ENCODE results near the gene AK5. TPM values are rescaled to one million over a fixed set of nuclear protein-coding genes. Genes with fewer than 3 reads are reported as not detected.
"Not testable (repeated sequence)": the region's sequence is repeated elsewhere in the genome, so short reads cannot be mapped to it uniquely, and the experiment has no call there.

Gene AK5
- total RNA-seq, 1 experiment from 2014 or later: 3.0 TPM

GRCh38 chr1:77308889-77309621, 27.2 kb downstream of the AK5 start:
- BruUV-seq (replicated peaks): no TSS peak
- in situ Hi-C loops (cut with HindIII; ENCODE audit: low pct_unique_long_range_greater_than_20kb, low sequenced_read_pairs): no loop called here
- no peaks in the 10 kb centered on the region for H3K9me3 ChIP-seq (ENCODE audit: control insufficient read depth, insufficient read depth, low read depth, low read length)
- CTCF ChIA-PET: interaction anchor here (0.7 kb wide), 1 partner anchor 819 kb away, joined by 3 read pairs; no protein-coding TSS in a partner anchor
- no peak for ATAC-seq
- no peak for DNase-seq (ENCODE audit: low read depth, low spot score)
- H3K4me1 ChIP-seq (ENCODE audit: control insufficient read depth, insufficient read depth, low read length): no peaks in the 10 kb centered on the region
- no peaks in the 10 kb centered on the region for H3K27me3 ChIP-seq (ENCODE audit: control insufficient read depth, insufficient read depth, low read length)
- H3K27ac ChIP-seq (ENCODE audit: low read length): no peak overlapping the region
- no peaks in the 10 kb centered on the region for H3K36me3 ChIP-seq (ENCODE audit: control insufficient read depth, insufficient read depth, low read length)
- TF ChIP-seq CTCF (IDR thresholded peaks at IDR 0.05): no peak
- TF ChIP-seq SIN3A (IDR thresholded peaks at IDR 0.05; ENCODE audit: borderline replicate concordance, insufficient read depth, low read depth, low read length): no peak
- no peak for TF ChIP-seq REST (IDR thresholded peaks at IDR 0.05; ENCODE audit: insufficient read depth in 1 of 2, low read depth in 2 of 2, low read length in 1 of 2)
- no peak for TF ChIP-seq TCF7L2 (IDR thresholded peaks at IDR 0.05; ENCODE audit: low read depth, low read length)
- TF ChIP-seq POLR2AphosphoS5 (IDR thresholded peaks at IDR 0.05; ENCODE audit: low read depth, low read length): no peak
- intact Hi-C loops (cut with micrococcal nuclease; ENCODE audit: unreplicated experiment): no loop called here
- H3K4me3 ChIP-seq (ENCODE audit: low read depth in 2 of 2, low read length in 2 of 2): no peak overlapping the region
- POLR2A ChIA-PET: no interaction called here

- in situ Hi-C loops (cut with HindIII; ENCODE audit: low pct_unique_long_range_greater_than_20kb, low sequenced_read_pairs) (no loop called here), intact Hi-C loops (cut with micrococcal nuclease; ENCODE audit: unreplicated experiment) (loop anchor here (10.0 kb wide), 1 partner anchor 166 kb away; no protein-coding TSS in a partner anchor)
- ChIA-PET CTCF (no interaction called here), POLR2A (no interaction called here)
- no peaks in the 10 kb centered on the region for H3K9me3 ChIP-seq (ENCODE audit: control insufficient read depth, insufficient read depth, low read depth, low read length)
- H3K4me3 ChIP-seq (ENCODE audit: low read depth in 2 of 2, low read length in 2 of 2): no peak overlapping the region
- DNase-seq (ENCODE audit: low read depth, low spot score): no peak
- H3K4me1 ChIP-seq (ENCODE audit: control insufficient read depth, insufficient read depth, low read length): no peaks in the 10 kb centered on the region
- H3K27me3 ChIP-seq (ENCODE audit: control insufficient read depth, insufficient read depth, low read length): no peaks in the 10 kb centered on the region
- no peak for TF ChIP-seq REST (IDR thresholded peaks at IDR 0.05; ENCODE audit: insufficient read depth in 1 of 2, low read depth in 2 of 2, low read length in 1 of 2)
- no peak for TF ChIP-seq POLR2AphosphoS5 (IDR thresholded peaks at IDR 0.05; ENCODE audit: low read depth, low read length)
- TF ChIP-seq CTCF (IDR thresholded peaks at IDR 0.05): no peak; the same call in 1 of the 2 replicates
- TF ChIP-seq SIN3A (IDR thresholded peaks at IDR 0.05; ENCODE audit: borderline replicate concordance, insufficient read depth, low read depth, low read length): no peak
- no peak for TF ChIP-seq TCF7L2 (IDR thresholded peaks at IDR 0.05; ENCODE audit: low read depth, low read length)
- no peak for ATAC-seq
- no TSS peak for BruUV-seq (replicated peaks)
- H3K27ac ChIP-seq (ENCODE audit: low read length): no peak overlapping the region
- no peaks in the 10 kb centered on the region for H3K36me3 ChIP-seq (ENCODE audit: control insufficient read depth, insufficient read depth, low read length)
Measured at GRCh38 chr1:77310924-77311323, 29.1 kb downstream of the AK5 start.

GRCh38 chr1:77312364-77312763, 30.5 kb downstream of the AK5 start:
- H3K9me3 ChIP-seq (ENCODE audit: control insufficient read depth, insufficient read depth, low read depth, low read length); H3K27me3 ChIP-seq (ENCODE audit: control insufficient read depth, insufficient read depth, low read length); H3K4me3 ChIP-seq (ENCODE audit: low read depth in 2 of 2, low read length in 2 of 2); BruUV-seq (replicated peaks); in situ Hi-C loops (cut with HindIII; ENCODE audit: low pct_unique_long_range_greater_than_20kb, low sequenced_read_pairs); H3K36me3 ChIP-seq (ENCODE audit: control insufficient read depth, insufficient read depth, low read length); DNase-seq (ENCODE audit: low read depth, low spot score); ATAC-seq; H3K27ac ChIP-seq (ENCODE audit: low read length); POLR2A ChIA-PET; CTCF ChIA-PET; H3K4me1 ChIP-seq (ENCODE audit: control insufficient read depth, insufficient read depth, low read length): not testable (repeated sequence)
- intact Hi-C loops (cut with micrococcal nuclease; ENCODE audit: unreplicated experiment): loop anchor here (10.0 kb wide), 1 partner anchor 168 kb away; no protein-coding TSS in a partner anchor
